ENCODE measurements around the gene EEA1. TPM values are rescaled to one million over a fixed set of nuclear protein-coding genes. Genes with fewer than 3 reads are reported as not detected.

EEA1 gene
- total RNA-seq, 1 donor, result 25.0 TPM

DNA sequence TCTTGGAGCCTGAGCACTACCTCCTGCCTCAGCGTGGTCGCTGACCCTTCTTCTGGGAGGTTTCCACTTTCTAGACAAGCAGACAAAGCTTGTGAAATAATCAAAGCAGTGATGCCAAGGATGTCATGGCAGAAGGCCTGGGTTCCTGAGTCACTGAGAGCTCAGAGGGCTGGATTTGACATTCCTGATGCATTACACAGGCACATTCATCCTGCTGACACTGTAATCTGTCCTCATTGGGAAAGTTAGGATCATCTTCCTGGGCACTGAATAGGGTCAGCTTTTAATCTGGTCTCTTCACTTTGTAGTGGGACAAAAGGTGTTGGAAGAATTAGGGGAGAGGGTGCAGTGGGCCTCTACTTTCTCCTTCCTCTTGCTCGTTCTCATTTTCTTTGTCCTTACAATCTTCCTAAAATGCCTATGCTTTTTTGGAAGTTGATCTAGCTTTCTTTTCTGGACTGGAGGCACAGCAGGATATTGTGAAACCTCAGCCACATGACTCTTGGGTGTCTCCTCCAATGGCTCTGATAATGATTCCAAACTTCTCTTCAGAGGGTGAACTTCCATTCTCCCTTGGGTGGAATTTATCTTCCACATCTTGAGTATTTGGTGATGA, 29.6 kb downstream of the EEA1 start:
- peak overlapping the region; percentile 38 for H3K4me3 ChIP-seq (ENCODE audit: low read depth, low read length)
- peak; percentile 98 for DNase-seq (ENCODE audit: low read depth)
- TF ChIP-seq, protein P1, sequence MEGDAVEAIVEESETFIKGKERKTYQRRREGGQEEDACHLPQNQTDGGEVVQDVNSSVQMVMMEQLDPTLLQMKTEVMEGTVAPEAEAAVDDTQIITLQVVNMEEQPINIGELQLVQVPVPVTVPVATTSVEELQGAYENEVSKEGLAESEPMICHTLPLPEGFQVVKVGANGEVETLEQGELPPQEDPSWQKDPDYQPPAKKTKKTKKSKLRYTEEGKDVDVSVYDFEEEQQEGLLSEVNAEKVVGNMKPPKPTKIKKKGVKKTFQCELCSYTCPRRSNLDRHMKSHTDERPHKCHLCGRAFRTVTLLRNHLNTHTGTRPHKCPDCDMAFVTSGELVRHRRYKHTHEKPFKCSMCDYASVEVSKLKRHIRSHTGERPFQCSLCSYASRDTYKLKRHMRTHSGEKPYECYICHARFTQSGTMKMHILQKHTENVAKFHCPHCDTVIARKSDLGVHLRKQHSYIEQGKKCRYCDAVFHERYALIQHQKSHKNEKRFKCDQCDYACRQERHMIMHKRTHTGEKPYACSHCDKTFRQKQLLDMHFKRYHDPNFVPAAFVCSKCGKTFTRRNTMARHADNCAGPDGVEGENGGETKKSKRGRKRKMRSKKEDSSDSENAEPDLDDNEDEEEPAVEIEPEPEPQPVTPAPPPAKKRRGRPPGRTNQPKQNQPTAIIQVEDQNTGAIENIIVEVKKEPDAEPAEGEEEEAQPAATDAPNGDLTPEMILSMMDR (IDR thresholded peaks at IDR 0.05; ENCODE audit: insufficient read depth, low read depth, low read length), result no peak

DNA sequence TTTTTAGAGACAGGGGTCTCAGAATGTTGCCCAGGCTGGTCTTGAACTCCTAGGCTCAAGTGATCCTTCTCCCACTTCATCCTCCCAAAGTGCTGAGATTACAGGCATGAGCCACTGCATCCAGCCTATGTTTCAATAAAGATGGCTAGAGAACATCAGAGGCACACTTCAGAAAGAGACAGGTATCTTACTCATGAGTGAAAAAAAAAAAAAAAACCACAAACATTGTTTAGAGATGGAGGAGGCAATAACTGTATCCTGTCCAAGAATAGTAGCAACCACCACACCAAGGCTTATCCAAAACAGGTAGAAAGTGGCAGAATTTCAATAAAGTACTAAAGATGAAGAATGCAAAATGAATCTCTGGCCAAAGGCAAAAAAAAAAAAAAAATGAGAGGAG, 30.3 kb downstream of the EEA1 start:
- no peak overlapping the region for H3K4me3 ChIP-seq (ENCODE audit: low read depth, low read length)
- TF ChIP-seq, protein P1 (IDR thresholded peaks at IDR 0.05; ENCODE audit: insufficient read depth, low read depth, low read length), result no peak
- DNase-seq (ENCODE audit: low read depth), result no peak

DNA sequence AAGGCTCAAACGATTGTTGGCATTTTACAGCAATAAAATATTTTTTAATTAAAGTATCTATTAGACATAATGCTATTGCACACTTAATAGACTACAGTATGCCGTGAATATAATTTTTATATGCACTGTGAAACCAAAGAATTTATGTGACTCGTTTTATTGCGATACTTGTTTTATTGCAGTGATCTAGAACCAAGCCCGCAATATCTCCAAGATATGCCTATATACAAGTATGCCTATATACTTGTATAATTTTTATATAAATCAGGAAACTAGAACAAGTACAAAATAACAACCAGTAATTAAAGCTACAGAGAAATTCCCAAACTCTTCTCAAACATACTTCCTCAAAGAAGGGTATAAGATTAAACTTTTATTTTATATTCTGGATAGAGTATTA, 31.3 kb downstream of the EEA1 start:
- TF ChIP-seq, protein P1 (IDR thresholded peaks at IDR 0.05; ENCODE audit: insufficient read depth, low read depth, low read length), result no peak
- DNase-seq (ENCODE audit: low read depth), result no peak
- H3K4me3 ChIP-seq (ENCODE audit: low read depth, low read length), result no peak overlapping the region

DNA sequence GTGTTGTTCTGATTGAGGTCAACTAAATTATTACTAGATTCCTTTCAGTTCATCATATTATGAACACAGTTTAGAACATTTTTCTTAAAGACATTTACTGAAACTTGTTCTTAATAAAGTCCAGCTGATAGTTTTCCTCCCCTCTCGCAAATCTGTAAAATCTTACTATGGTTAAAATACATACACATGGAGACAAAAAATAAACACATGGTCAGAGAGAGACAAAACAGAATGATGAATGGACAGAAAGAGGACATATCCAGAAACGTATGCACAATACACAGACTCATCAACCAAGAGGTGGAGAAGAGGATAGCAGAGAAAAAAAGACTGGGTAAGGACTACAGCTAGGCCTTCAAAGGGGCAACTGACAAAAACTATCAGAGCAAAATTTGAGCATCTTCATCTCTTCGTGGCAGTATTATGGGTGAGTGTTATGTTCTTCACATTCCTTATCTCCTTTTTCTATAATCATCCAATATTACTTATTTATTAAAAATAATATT, 38.4 kb downstream of the EEA1 start:
- TF ChIP-seq, protein P1 (IDR thresholded peaks at IDR 0.05; ENCODE audit: insufficient read depth, low read depth, low read length), result no peak
- DNase-seq (ENCODE audit: low read depth), result no peak
- no peak overlapping the region for H3K4me3 ChIP-seq (ENCODE audit: low read depth, low read length)

DNA sequence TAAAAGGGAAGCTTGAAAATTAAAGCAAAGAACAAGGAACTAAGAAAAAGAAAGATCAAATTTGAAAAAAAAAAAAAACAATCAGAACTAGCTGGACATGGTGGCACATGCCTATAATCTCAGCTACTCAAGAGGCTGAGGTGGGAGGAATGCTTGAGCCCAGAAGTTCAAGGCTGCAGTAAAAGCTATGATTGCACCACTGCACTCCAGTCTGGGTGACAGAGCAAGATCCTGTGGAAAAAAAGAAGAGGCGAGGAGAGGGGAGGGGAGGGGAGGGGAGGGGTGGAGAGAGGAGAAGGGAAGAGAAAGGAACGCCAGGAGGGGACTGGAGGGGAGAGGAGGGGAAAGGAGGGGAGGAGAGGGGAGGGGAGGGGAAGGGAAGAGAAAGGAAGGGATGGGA, 43.0 kb downstream of the EEA1 start:
- H3K4me3 ChIP-seq (ENCODE audit: low read depth, low read length), result no peak overlapping the region
- TF ChIP-seq, protein P1 (IDR thresholded peaks at IDR 0.05; ENCODE audit: insufficient read depth, low read depth, low read length), result no peak
- DNase-seq (ENCODE audit: low read depth), result peak; percentile 21

DNA sequence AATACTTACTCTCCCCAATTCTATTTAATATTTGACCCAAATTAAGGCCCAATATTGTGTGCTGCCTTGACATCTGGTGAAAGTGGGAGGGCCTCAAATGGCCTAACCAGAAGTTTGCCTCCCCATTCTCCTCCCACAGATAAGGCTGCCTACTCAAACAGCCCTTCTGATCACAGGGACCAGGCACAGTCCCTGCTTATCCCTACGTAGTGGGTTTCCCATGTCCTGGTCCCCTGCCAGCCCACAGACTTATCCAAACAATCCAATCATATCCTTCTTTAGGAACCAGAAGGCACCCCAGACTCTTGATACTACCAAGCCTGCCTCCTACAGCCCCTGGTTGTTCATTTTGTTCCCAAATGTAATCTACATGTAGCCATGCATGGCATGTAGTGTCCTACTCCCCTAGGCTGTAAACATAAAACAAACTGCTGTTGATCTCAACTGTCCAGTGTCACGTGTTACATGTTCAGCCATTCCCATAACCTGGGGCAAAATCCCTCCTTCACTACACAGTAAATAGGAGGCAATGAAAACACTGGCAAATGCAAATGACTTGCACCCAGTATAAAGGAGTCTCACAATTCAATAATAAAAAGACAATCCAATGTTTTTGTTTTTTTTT, 49.3 kb downstream of the EEA1 start:
- TF ChIP-seq, protein P1 (IDR thresholded peaks at IDR 0.05; ENCODE audit: insufficient read depth, low read depth, low read length), result no peak
- H3K4me3 ChIP-seq (ENCODE audit: low read depth, low read length), result no peak overlapping the region
- DNase-seq (ENCODE audit: low read depth), result no peak

Measured in fibroblast of villous mesenchyme (primary cell).